H9 (cell line): Measurements from ENCODE around the gene GK2. TPM values are rescaled to one million over a fixed set of nuclear protein-coding genes. Genes with fewer than 3 reads are reported as not detected.

Experiments used
- DNase-seq: peaks from one replicate; pipeline ENCODE4 v3.0.0-alpha.2; 2017
- H2AFZ ChIP-seq: one replicate; pipeline ENCODE4 v1.6.1; 2013; ENCODE audit warnings: mild to moderate bottlenecking, low read length, control low read depth, moderate library complexity
- H2AK5ac ChIP-seq: 2 replicates; pipeline ENCODE4 v1.6.1; 2013; ENCODE audit warnings: low read length, control low read depth, mixed read lengths; ENCODE audit not compliant: insufficient read length
- H2BK120ac ChIP-seq: one replicate; pipeline ENCODE4 v1.6.1; 2013; ENCODE audit warnings: low read depth, mild to moderate bottlenecking, low read length, control low read depth, inconsistent platforms; ENCODE audit not compliant: poor library complexity, severe bottlenecking
- H2BK12ac ChIP-seq: 2 replicates; pipeline ENCODE4 v1.6.1; 2013; ENCODE audit warnings: low read length, control low read depth, mixed read lengths, low read depth; ENCODE audit not compliant: insufficient read length
- H2BK15ac ChIP-seq: 2 replicates; pipeline ENCODE4 v1.6.1; 2013; ENCODE audit warnings: low read depth, low read length, control low read depth
- H2BK20ac ChIP-seq: one replicate; pipeline ENCODE4 v1.6.1; 2013; ENCODE audit warnings: low read depth, mild to moderate bottlenecking, low read length, control low read depth, inconsistent platforms; ENCODE audit not compliant: poor library complexity, severe bottlenecking
- H2BK5ac ChIP-seq: 2 replicates; pipeline ENCODE4 v1.6.1; 2013; ENCODE audit warnings: low read length, control low read depth, mixed read lengths; ENCODE audit not compliant: insufficient read length
- H3K14ac ChIP-seq: 2 replicates; pipeline ENCODE4 v1.6.1; 2013; ENCODE audit warnings: low read length, control low read depth; ENCODE audit not compliant: insufficient read depth
- H3K18ac ChIP-seq: 2 replicates; pipeline ENCODE4 v1.6.1; 2013; ENCODE audit warnings: low read depth, mild to moderate bottlenecking, mixed read lengths, low read length, control low read depth; ENCODE audit not compliant: insufficient read length
- H3K23ac ChIP-seq: 2 replicates; pipeline ENCODE4 v1.6.1; 2013; ENCODE audit warnings: low read length, control low read depth, mixed read lengths, low read depth; ENCODE audit not compliant: insufficient read length
- H3K23me2 ChIP-seq: 2 replicates; pipeline ENCODE4 v1.6.1; 2013; ENCODE audit warnings: low read depth, mild to moderate bottlenecking, mixed read lengths, low read length, control low read depth; ENCODE audit not compliant: insufficient read length, poor library complexity, severe bottlenecking
- H3K27ac ChIP-seq: 2 replicates; pipeline ENCODE4 v1.5.1; 2013; ENCODE audit warnings: low read length, control low read depth, mixed read lengths, low read depth; ENCODE audit not compliant: insufficient read length
- H3K27me3 ChIP-seq: 2 replicates; pipeline ENCODE4 v1.6.1; 2013; ENCODE audit warnings: low read length, control low read depth, inconsistent platforms; ENCODE audit not compliant: insufficient read depth
- H3K4ac ChIP-seq: 2 replicates; pipeline ENCODE4 v1.6.1; 2013; ENCODE audit warnings: low read depth, mild to moderate bottlenecking, control low read depth, inconsistent platforms, low read length, moderate library complexity
- H3K4me1 ChIP-seq: 2 replicates; pipeline ENCODE4 v1.6.1; 2013; ENCODE audit warnings: low read length, control low read depth, inconsistent platforms; ENCODE audit not compliant: insufficient read depth
- H3K4me2 ChIP-seq: 2 replicates; pipeline ENCODE4 v1.6.1; 2013; ENCODE audit warnings: low read length, control low read depth, mixed read lengths; ENCODE audit not compliant: insufficient read length, insufficient read depth
- H3K56ac ChIP-seq: 2 replicates; pipeline ENCODE4 v1.6.1; 2013; ENCODE audit warnings: low read depth, mild to moderate bottlenecking, mixed read lengths, low read length, control low read depth; ENCODE audit not compliant: insufficient read length
- H3K79me1 ChIP-seq: 2 replicates; pipeline ENCODE4 v1.6.1; 2013; ENCODE audit warnings: low read depth, mild to moderate bottlenecking, moderate library complexity, low read length, control low read depth, inconsistent platforms; ENCODE audit not compliant: insufficient read depth, poor library complexity, severe bottlenecking
- H3K79me2 ChIP-seq: 2 replicates; pipeline ENCODE4 v1.6.1; 2013; ENCODE audit warnings: low read length, control low read depth, inconsistent platforms; ENCODE audit not compliant: insufficient read depth
- H3K9ac ChIP-seq: 2 replicates; pipeline ENCODE4 v1.6.1; 2013; ENCODE audit warnings: low read length, control low read depth, mixed read lengths; ENCODE audit not compliant: insufficient read length; ENCODE audit errors: extremely low read depth
- H3K9me3 ChIP-seq: one replicate; pipeline ENCODE4 v1.6.1; 2013; ENCODE audit warnings: low read depth, low read length, inconsistent platforms; ENCODE audit not compliant: control insufficient read depth
- H3T11ph ChIP-seq: one replicate; pipeline ENCODE4 v1.6.1; 2013; ENCODE audit warnings: mild to moderate bottlenecking, low read length, control low read depth, inconsistent platforms
- H4K20me1 ChIP-seq: one replicate; pipeline ENCODE4 v1.6.1; 2013; ENCODE audit not compliant: control insufficient read depth, insufficient read length, insufficient read depth
- H4K5ac ChIP-seq: 2 replicates; pipeline ENCODE4 v1.6.1; 2013; ENCODE audit warnings: low read depth, mild to moderate bottlenecking, mixed read lengths, low read length, control low read depth; ENCODE audit not compliant: insufficient read length
- H4K8ac ChIP-seq: replicated peaks from 2 replicates; pipeline ENCODE4 v1.6.1; 2013; ENCODE audit warnings: low read length, control low read depth, mixed read lengths, low read depth; ENCODE audit not compliant: insufficient read length
- H4K91ac ChIP-seq: 2 replicates; pipeline ENCODE4 v1.6.1; 2013; ENCODE audit warnings: low read depth, mild to moderate bottlenecking, moderate library complexity, mixed read lengths, low read length, control low read depth; ENCODE audit not compliant: insufficient read length
- H3K27ac Mint-ChIP-seq, 3 experiments: 2 replicates in 2 of 3; 3 replicates in 1 of 3; pipeline ENCODE4 v1.8.0; 2020 to 2021; ENCODE audit warnings: mixed read lengths in 3 of 3, mild to moderate bottlenecking in 1 of 3, moderate library complexity in 1 of 3
- H3K27me3 Mint-ChIP-seq: 2 replicates; pipeline ENCODE4 v1.8.0; 2021; ENCODE audit warnings: low read depth, mild to moderate bottlenecking, moderate library complexity, mixed read lengths
- H3K36me3 Mint-ChIP-seq, 3 experiments: 2 replicates in 2 of 3; 3 replicates in 1 of 3; pipeline ENCODE4 v1.8.0; 2020 to 2021; ENCODE audit warnings: low read depth in 3 of 3, mixed read lengths in 3 of 3; ENCODE audit not compliant: insufficient read depth in 1 of 3
- H3K4me1 Mint-ChIP-seq, 2 experiments: 2 replicates each; pipeline ENCODE4 v1.8.0; 2020; ENCODE audit warnings: mixed read lengths in 2 of 2
- H3K4me3 Mint-ChIP-seq, 2 experiments: 2 replicates in 1 of 2; 3 replicates in 1 of 2; pipeline ENCODE4 v1.8.0; 2020 to 2021; ENCODE audit warnings: mild to moderate bottlenecking in 2 of 2, mixed read lengths in 2 of 2, moderate library complexity in 1 of 2
- H3K9me3 Mint-ChIP-seq, 2 experiments: 2 replicates in 1 of 2; 3 replicates in 1 of 2; pipeline ENCODE4 v1.8.0; 2020; ENCODE audit warnings: mild to moderate bottlenecking in 2 of 2, mixed read lengths in 2 of 2, moderate library complexity in 1 of 2
- CTCF ChIP-seq: fragments of 200-600 bp; sonication (generic); conservative IDR thresholded peaks from 3 replicates; pipeline ENCODE4 v1.8.0; 2021; ENCODE audit warnings: antibody characterized with exemption, mild to moderate bottlenecking
- WGBS: extraction: QIAGEN DNeasy Blood & Tissue Kit; methylation state at CpG from one replicate; pipeline ENCODE4 v1.1.7; 2013; ENCODE audit warnings: missing lambda C conversion rate, low lambda C conversion rate, mixed read lengths; ENCODE audit not compliant: insufficient read length; ENCODE audit errors: extremely low coverage; 5-methylcytosine and 5-hydroxymethylcytosine counted together
- total RNA-seq: library from RNA; stranded (reverse); gene quantifications from 2 replicates; pipeline ENCODE4 v1.2.1, GENCODE V29; 2021

Gene GK2
- total RNA-seq, 1 experiment from 2014 or later = not detected

GRCh38 chr4:79381161-79381560 lies 26.9 kb downstream of the GK2 start:
- no peak overlapping the region for H2BK15ac ChIP-seq
- no peak overlapping the region for H2AK5ac ChIP-seq
- H3K23ac ChIP-seq = no peak overlapping the region
- no peaks in the 10 kb centered on the region for H4K20me1 ChIP-seq
- H3K9me3 ChIP-seq = no peaks in the 10 kb centered on the region
- no peak overlapping the region for H4K91ac ChIP-seq
- no peak overlapping the region for H3K9ac ChIP-seq
- H4K5ac ChIP-seq = no peak overlapping the region
- no peaks in the 10 kb centered on the region for H3K4me1 Mint-ChIP-seq
- H3K14ac ChIP-seq = no peak overlapping the region
- H3K56ac ChIP-seq = no peak overlapping the region
- no peak overlapping the region for H3K4me2 ChIP-seq
- H3K4me3 Mint-ChIP-seq = no peak overlapping the region
- no peak overlapping the region for H4K8ac ChIP-seq
- no peaks in the 10 kb centered on the region for H3K27me3 Mint-ChIP-seq
- no peak overlapping the region for H2BK20ac ChIP-seq
- no peak overlapping the region for H2BK5ac ChIP-seq
- no peak overlapping the region for H2BK120ac ChIP-seq
- no peak overlapping the region for H2BK12ac ChIP-seq
- H3K79me2 ChIP-seq = no peaks in the 10 kb centered on the region
- no peaks in the 10 kb centered on the region for H3K27me3 ChIP-seq
- H3K4me1 ChIP-seq = no peaks in the 10 kb centered on the region
- TF ChIP-seq CTCF = no peak
- H3K18ac ChIP-seq = no peak overlapping the region
- H3K9me3 Mint-ChIP-seq = no peaks in the 10 kb centered on the region
- no peak overlapping the region for H2AFZ ChIP-seq
- no peaks in the 10 kb centered on the region for H3K23me2 ChIP-seq
- no peaks in the 10 kb centered on the region for H3K36me3 Mint-ChIP-seq
- no peaks in the 10 kb centered on the region for H3K79me1 ChIP-seq
- H3T11ph ChIP-seq = no peak overlapping the region
- no CpG with 5 or more reads among the region's 1 CpG for WGBS
- H3K4ac ChIP-seq = no peak overlapping the region
- no peak overlapping the region for H3K27ac Mint-ChIP-seq
- DNase-seq = no peak
- no peak overlapping the region for H3K27ac ChIP-seq
